Activated CD4-positive, CD25-positive, alpha-beta regulatory T cell treated with anti-CD3 and anti-CD28 coated beads, Interleukin-2, amount 50 U/mL, for 24 hours (primary cell): ENCODE results near the gene ATP11C.
"Not testable (repeated sequence)": the region's sequence is repeated elsewhere in the genome, so short reads cannot be mapped to it uniquely, and the experiment has no call there.

Experiments used
- ATAC-seq, 2 donors: fragments of 150-1000 bp; cut with Tn5 transposase; one replicate each; pipeline ENCODE4 v1.10.0; 2021; ENCODE audit warnings: mild to moderate bottlenecking in 1 of 2, moderate library complexity in 1 of 2

ATP11C gene

GRCh38 chrX:139708067-139708466 lies 224.8 kb downstream of the ATP11C start, which contains the start of gene MCF2:
TSS of gene MCF2 (minus strand) at chrX:139708167. CDS start at chrX:139651744, 56,423 bp downstream.
- ATAC-seq = no peak

GRCh38 chrX:139702658-139703057 lies 230.2 kb downstream of the ATP11C start:
- ATAC-seq = no peak

- ATAC-seq = no peak
Observed at GRCh38 chrX:139692908-139693307, 239.9 kb downstream of the ATP11C start.

GRCh38 chrX:139692506-139692849 lies 240.4 kb downstream of the ATP11C start:
- no peak for ATAC-seq

GRCh38 chrX:139691843-139692505 lies 240.9 kb downstream of the ATP11C start:
- no peak for ATAC-seq

GRCh38 chrX:139691493-139691842 lies 241.4 kb downstream of the ATP11C start:
- ATAC-seq = no peak

- ATAC-seq = not testable (repeated sequence)
Observed at GRCh38 chrX:139685175-139685574, 247.7 kb downstream of the ATP11C start.

GRCh38 chrX:139680356-139680755 lies 252.5 kb downstream of the ATP11C start:
- no peak for ATAC-seq
